NB4 (cell line): ENCODE results near the gene HP1BP3.

ENCODE experiments used
- CTCF ChIP-seq: IDR thresholded peaks from one replicate; pipeline ENCODE4 v1.5.1; 2012; ENCODE audit warnings: low read depth, low read length
- MYC ChIP-seq: IDR thresholded peaks from 2 replicates; pipeline ENCODE4 v1.6.1; 2011; ENCODE audit warnings: low read depth, low read length
- POLR2A ChIP-seq: IDR thresholded peaks from 2 replicates; pipeline ENCODE4 v1.6.1; 2011; ENCODE audit warnings: mild to moderate bottlenecking; ENCODE audit not compliant: insufficient read length; ENCODE audit errors: extremely low read depth

GRCh38 chr1:20821466-20821865 lies 34.4 kb upstream of the HP1BP3 start:
- TF ChIP-seq CTCF (no peak), MYC (no peak), POLR2A (no peak)
